ENCODE results near the gene LRRC15. TPM values are rescaled to one million over a fixed set of nuclear protein-coding genes. Genes with fewer than 3 reads are reported as not detected.

LRRC15 gene
- total RNA-seq, 2 donors from 2014 or later, result not detected

- H3K9me3 Mint-ChIP-seq, result peaks cover 0 to 2% of the 10 kb centered on the region in 2 donors
- DNase-seq, result peak; percentile 62 to 70
- peak overlapping the region; percentile 44 for H3K27ac Mint-ChIP-seq
- H3K36me3 Mint-ChIP-seq (ENCODE audit: insufficient read depth in 2 of 2), result peaks cover 0 to 1% of the 10 kb centered on the region in 2 donors
- peak overlapping the region; percentile 87 to 95 for H3K4me3 Mint-ChIP-seq
- H3K27me3 Mint-ChIP-seq (ENCODE audit: low read depth), result peaks cover 16% of the 10 kb centered on the region
- peaks cover 45% of the 10 kb centered on the region for H3K4me1 Mint-ChIP-seq (ENCODE audit: low read depth)
- ATAC-seq (replicated peaks in 1 of 2), result peak; percentile 62 to 66
These were observed 26.4 kb upstream of the LRRC15 start for GRCh38 chr3:194395778-194396538.

- no peak for ATAC-seq (replicated peaks in 1 of 2)
- Mint-ChIP-seq H3K27ac (no peak overlapping the region), H3K9me3 (peaks cover 1 to 7% of the 10 kb centered on the region in 2 donors), H3K4me3 (peak overlapping the region; percentile 87 to 95), H3K36me3 (ENCODE audit: insufficient read depth in 2 of 2) (peaks cover 3 to 8% of the 10 kb centered on the region in 2 donors), H3K4me1 (ENCODE audit: low read depth) (peaks cover 43% of the 10 kb centered on the region), H3K27me3 (ENCODE audit: low read depth) (peaks cover 16% of the 10 kb centered on the region)
- no peak for DNase-seq
These were observed 25.7 kb upstream of the LRRC15 start for GRCh38 chr3:194395212-194395611.

GRCh38 chr3:194392576-194392975, 23.0 kb upstream of the LRRC15 start:
- DNase-seq (no peak), ATAC-seq (replicated peaks in 1 of 2) (no peak)
- Mint-ChIP-seq H3K36me3 (ENCODE audit: insufficient read depth in 2 of 2) (peaks cover 3 to 15% of the 10 kb centered on the region in 2 donors), H3K9me3 (peaks cover 1 to 10% of the 10 kb centered on the region in 2 donors), H3K4me1 (ENCODE audit: low read depth) (peaks cover 22% of the 10 kb centered on the region), H3K4me3 (no peak overlapping the region), H3K27ac (no peak overlapping the region), H3K27me3 (ENCODE audit: low read depth) (peaks cover 3% of the 10 kb centered on the region)

GRCh38 chr3:194390835-194391234, 21.3 kb upstream of the LRRC15 start:
- DNase-seq (no peak), ATAC-seq (replicated peaks in 1 of 2) (no peak)
- peaks cover 1 to 10% of the 10 kb centered on the region in 2 donors for H3K9me3 Mint-ChIP-seq
- no peaks in the 10 kb centered on the region for H3K27me3 Mint-ChIP-seq (ENCODE audit: low read depth)
- H3K27ac Mint-ChIP-seq, result no peak overlapping the region
- peaks cover 3 to 15% of the 10 kb centered on the region in 2 donors for H3K36me3 Mint-ChIP-seq (ENCODE audit: insufficient read depth in 2 of 2)
- no peak overlapping the region for H3K4me3 Mint-ChIP-seq
- peaks cover 7% of the 10 kb centered on the region for H3K4me1 Mint-ChIP-seq (ENCODE audit: low read depth)

GRCh38 chr3:194389269-194389668, 19.7 kb upstream of the LRRC15 start:
- H3K9me3 Mint-ChIP-seq, result peaks cover 1 to 10% of the 10 kb centered on the region in 2 donors
- DNase-seq (no peak), ATAC-seq (replicated peaks in 1 of 2) (no peak)
- peaks cover 3 to 15% of the 10 kb centered on the region in 2 donors for H3K36me3 Mint-ChIP-seq (ENCODE audit: insufficient read depth in 2 of 2)
- H3K4me1 Mint-ChIP-seq (ENCODE audit: low read depth), result no peaks in the 10 kb centered on the region
- no peak overlapping the region for H3K27ac Mint-ChIP-seq
- H3K4me3 Mint-ChIP-seq, result no peak overlapping the region
- no peaks in the 10 kb centered on the region for H3K27me3 Mint-ChIP-seq (ENCODE audit: low read depth)

- H3K9me3 Mint-ChIP-seq, result peaks cover 1 to 10% of the 10 kb centered on the region in 2 donors
- no peak for ATAC-seq (replicated peaks in 1 of 2)
These were observed 18.4 kb upstream of the LRRC15 start for GRCh38 chr3:194387926-194388418.

GRCh38 chr3:194387276-194387675, 17.7 kb upstream of the LRRC15 start:
- Mint-ChIP-seq H3K27ac (no peak overlapping the region), H3K9me3 (peaks cover 1 to 10% of the 10 kb centered on the region in 2 donors), H3K27me3 (ENCODE audit: low read depth) (no peaks in the 10 kb centered on the region), H3K4me1 (ENCODE audit: low read depth) (no peaks in the 10 kb centered on the region), H3K36me3 (ENCODE audit: insufficient read depth in 2 of 2) (peaks cover 3 to 15% of the 10 kb centered on the region in 2 donors), H3K4me3 (no peak overlapping the region)
- no peak for DNase-seq
- no peak for ATAC-seq (replicated peaks in 1 of 2)

More at GRCh38 chr3:194387926-194388418, 18.4 kb upstream of the LRRC15 start:
- DNase-seq, result no peak
- Mint-ChIP-seq H3K36me3 (ENCODE audit: insufficient read depth in 2 of 2) (peaks cover 3 to 15% of the 10 kb centered on the region in 2 donors), H3K27me3 (ENCODE audit: low read depth) (no peaks in the 10 kb centered on the region), H3K27ac (no peak overlapping the region), H3K4me3 (no peak overlapping the region), H3K4me1 (ENCODE audit: low read depth) (no peaks in the 10 kb centered on the region)

GRCh38 chr3:194386648-194387047, 17.1 kb upstream of the LRRC15 start:
- H3K4me3 Mint-ChIP-seq, result no peak overlapping the region
- DNase-seq (no peak), ATAC-seq (replicated peaks in 1 of 2) (no peak)
- peaks cover 3 to 15% of the 10 kb centered on the region in 2 donors for H3K36me3 Mint-ChIP-seq (ENCODE audit: insufficient read depth in 2 of 2)
- no peaks in the 10 kb centered on the region for H3K27me3 Mint-ChIP-seq (ENCODE audit: low read depth)
- peaks cover 1 to 10% of the 10 kb centered on the region in 2 donors for H3K9me3 Mint-ChIP-seq
- H3K27ac Mint-ChIP-seq, result no peak overlapping the region
- H3K4me1 Mint-ChIP-seq (ENCODE audit: low read depth), result no peaks in the 10 kb centered on the region

- DNase-seq (no peak), ATAC-seq (replicated peaks in 1 of 2) (no peak)
- Mint-ChIP-seq H3K4me3 (no peak overlapping the region), H3K27me3 (ENCODE audit: low read depth) (no peaks in the 10 kb centered on the region), H3K9me3 (peaks cover 1 to 8% of the 10 kb centered on the region in 2 donors), H3K4me1 (ENCODE audit: low read depth) (no peaks in the 10 kb centered on the region), H3K27ac (no peak overlapping the region), H3K36me3 (ENCODE audit: insufficient read depth in 2 of 2) (peaks cover 3 to 14% of the 10 kb centered on the region in 2 donors)
These were observed 16.5 kb upstream of the LRRC15 start for GRCh38 chr3:194386066-194386465.

GRCh38 chr3:194384569-194385001, 15.0 kb upstream of the LRRC15 start:
- DNase-seq, result no peak
- Mint-ChIP-seq H3K4me3 (no peak overlapping the region), H3K9me3 (no peaks in the 10 kb centered on the region), H3K27ac (no peak overlapping the region), H3K36me3 (ENCODE audit: insufficient read depth in 2 of 2) (peaks cover 0 to 3% of the 10 kb centered on the region in 2 donors), H3K4me1 (ENCODE audit: low read depth) (no peaks in the 10 kb centered on the region), H3K27me3 (ENCODE audit: low read depth) (no peaks in the 10 kb centered on the region)
- ATAC-seq (replicated peaks in 1 of 2), result no peak

GRCh38 chr3:194384156-194384555, 14.6 kb upstream of the LRRC15 start:
- ATAC-seq (replicated peaks in 1 of 2), result no peak
- Mint-ChIP-seq H3K27me3 (ENCODE audit: low read depth) (no peaks in the 10 kb centered on the region), H3K4me3 (no peak overlapping the region), H3K9me3 (no peaks in the 10 kb centered on the region), H3K27ac (no peak overlapping the region), H3K36me3 (ENCODE audit: insufficient read depth in 2 of 2) (no peaks in the 10 kb centered on the region), H3K4me1 (ENCODE audit: low read depth) (no peaks in the 10 kb centered on the region)
- no peak for DNase-seq

- H3K9me3 Mint-ChIP-seq, result no peaks in the 10 kb centered on the region
- H3K36me3 Mint-ChIP-seq (ENCODE audit: insufficient read depth in 2 of 2), result no peaks in the 10 kb centered on the region
- H3K4me3 Mint-ChIP-seq, result no peak overlapping the region
- DNase-seq (no peak), ATAC-seq (replicated peaks in 1 of 2) (no peak)
- H3K4me1 Mint-ChIP-seq (ENCODE audit: low read depth), result no peaks in the 10 kb centered on the region
- peaks cover 5% of the 10 kb centered on the region for H3K27me3 Mint-ChIP-seq (ENCODE audit: low read depth)
- no peak overlapping the region for H3K27ac Mint-ChIP-seq
These were observed 13.9 kb upstream of the LRRC15 start for GRCh38 chr3:194383276-194383940.

GRCh38 chr3:194382892-194383223, 13.3 kb upstream of the LRRC15 start:
- no peak overlapping the region for H3K4me3 Mint-ChIP-seq
- no peaks in the 10 kb centered on the region for H3K4me1 Mint-ChIP-seq (ENCODE audit: low read depth)
- H3K36me3 Mint-ChIP-seq (ENCODE audit: insufficient read depth in 2 of 2), result no peaks in the 10 kb centered on the region
- DNase-seq, result no peak
- ATAC-seq (replicated peaks in 1 of 2), result no peak
- H3K27ac Mint-ChIP-seq, result no peak overlapping the region
- H3K9me3 Mint-ChIP-seq, result no peaks in the 10 kb centered on the region
- peaks cover 10% of the 10 kb centered on the region for H3K27me3 Mint-ChIP-seq (ENCODE audit: low read depth)

All from activated T-cell treated with anti-CD3 and anti-CD28 coated beads, Interleukin-2, amount 50 U/mL, for 72 hours (primary cell).